Mesendoderm (in vitro differentiated cells): Measurements from ENCODE around the gene GBE1. TPM values are rescaled to one million over a fixed set of nuclear protein-coding genes. Genes with fewer than 3 reads are reported as not detected.

Experiments
- DNase-seq: peaks from one replicate; pipeline ENCODE4 v3.0.0; 2013
- H2AK5ac ChIP-seq: 2 replicates; pipeline ENCODE4 v1.6.1; 2013; ENCODE audit warnings: low read length, inconsistent platforms
- H2BK120ac ChIP-seq: 2 replicates; pipeline ENCODE4 v1.6.1; 2013; ENCODE audit warnings: low read depth, mild to moderate bottlenecking, low read length, moderate library complexity, mixed read lengths
- H2BK15ac ChIP-seq: replicated peaks from 2 replicates; pipeline ENCODE4 v1.6.1; 2013; ENCODE audit warnings: low read depth, mild to moderate bottlenecking, moderate library complexity
- H2BK5ac ChIP-seq: 2 replicates; pipeline ENCODE4 v1.6.1; 2013; ENCODE audit warnings: low read length, inconsistent platforms
- H3K18ac ChIP-seq: 2 replicates; pipeline ENCODE4 v1.6.1; 2013; ENCODE audit warnings: mild to moderate bottlenecking, low read length, mixed read lengths
- H3K23ac ChIP-seq: one replicate; pipeline ENCODE4 v1.6.1; 2013; ENCODE audit warnings: low read length
- H3K27ac ChIP-seq: 2 replicates; pipeline ENCODE4 v1.5.1; 2013; ENCODE audit warnings: low read depth, mild to moderate bottlenecking, inconsistent platforms, low read length, moderate library complexity
- H3K27me3 ChIP-seq: 2 replicates; pipeline ENCODE4 v1.6.1; 2013; ENCODE audit warnings: low read length, control low read depth, mild to moderate bottlenecking, inconsistent platforms; ENCODE audit not compliant: insufficient read depth, poor library complexity
- H3K36me3 ChIP-seq: 2 replicates; pipeline ENCODE4 v1.6.1; 2013; ENCODE audit warnings: low read length, inconsistent platforms; ENCODE audit not compliant: control insufficient read depth, insufficient read depth
- H3K4ac ChIP-seq: one replicate; pipeline ENCODE4 v1.6.1; 2013; ENCODE audit warnings: low read depth, mild to moderate bottlenecking, low read length, moderate library complexity
- H3K4me1 ChIP-seq: 2 replicates; pipeline ENCODE4 v1.6.1; 2013; ENCODE audit warnings: low read depth, low read length, inconsistent platforms; ENCODE audit not compliant: control insufficient read depth
- H3K4me2 ChIP-seq: 2 replicates; pipeline ENCODE4 v1.6.1; 2013; ENCODE audit warnings: low read length
- H3K4me3 ChIP-seq: 2 replicates; pipeline ENCODE4 v1.5.1; 2013; ENCODE audit warnings: mild to moderate bottlenecking, low read length
- H3K56ac ChIP-seq: one replicate; pipeline ENCODE4 v1.6.1; 2013; ENCODE audit warnings: low read length
- H3K79me1 ChIP-seq: 2 replicates; pipeline ENCODE4 v1.6.1; 2013; ENCODE audit warnings: low read length, inconsistent platforms
- H3K79me2 ChIP-seq: 2 replicates; pipeline ENCODE4 v1.6.1; 2013; ENCODE audit warnings: mild to moderate bottlenecking, low read length; ENCODE audit not compliant: control insufficient read depth, insufficient read depth
- H3K9ac ChIP-seq: 2 replicates; pipeline ENCODE4 v1.6.1; 2013; ENCODE audit warnings: low read length, inconsistent platforms
- H4K5ac ChIP-seq: one replicate; pipeline ENCODE4 v1.6.1; 2013; ENCODE audit warnings: low read length
- H4K8ac ChIP-seq: one replicate; pipeline ENCODE4 v1.6.1; 2013; ENCODE audit warnings: low read depth, mild to moderate bottlenecking, control low read depth, low read length, moderate library complexity
- WGBS: extraction: QIAGEN DNeasy Blood & Tissue Kit; methylation state at CpG from one replicate; pipeline ENCODE4 v1.1.7; 2013; ENCODE audit warnings: low lambda C conversion rate, missing lambda C conversion rate; ENCODE audit not compliant: insufficient coverage; ENCODE audit errors: extremely low coverage; 5-methylcytosine and 5-hydroxymethylcytosine counted together
- polyA plus RNA-seq, 2 experiments: library from polyadenylated mRNA; stranded (reverse); fragments of 200-250 nt; gene quantifications; one replicate each; pipeline ENCODE4 v1.2.3, GENCODE V29; 2013

The GBE1 gene
- 4.9 TPM for polyA plus RNA-seq (2013, experiment 1 of 2)
- polyA plus RNA-seq (2013, experiment 2 of 2): 4.7 TPM

GRCh38 chr3:81760924-81761903, at the start of gene GBE1:
Gene GBE1, minus strand, starts transcription at chr3:81761645. Its CDS starts 128 bp downstream, at chr3:81761517.
- H3K4ac ChIP-seq: peak within 1 kb of the TSS; percentile 37
- H4K5ac ChIP-seq: no peak within 1 kb of the TSS
- H3K4me2 ChIP-seq: peak within 1 kb of the TSS; percentile 45
- peaks cover 2% of the 10 kb centered on the region for H3K4me1 ChIP-seq
- no peak within 1 kb of the TSS for H3K23ac ChIP-seq
- peak within 1 kb of the TSS; percentile 76 for H3K4me3 ChIP-seq
- H3K56ac ChIP-seq: peak within 1 kb of the TSS; percentile 99
- H3K36me3 ChIP-seq: no peaks in the 10 kb centered on the region
- no peak within 1 kb of the TSS for H4K8ac ChIP-seq
- no peaks in the 10 kb centered on the region for H3K79me1 ChIP-seq
- H2BK5ac ChIP-seq: peak within 1 kb of the TSS; percentile 77
- no CpG with 5 or more reads among the region's 88 CpGs for WGBS
- no peak within 1 kb of the TSS for H2BK15ac ChIP-seq
- peak within 1 kb of the TSS; percentile 90 for H3K9ac ChIP-seq
- peak within 1 kb of the TSS; percentile 96 for H3K27ac ChIP-seq
- no peaks in the 10 kb centered on the region for H3K79me2 ChIP-seq
- no peak within 1 kb of the TSS for H2AK5ac ChIP-seq
- no peak within 1 kb of the TSS for H2BK120ac ChIP-seq
- no peaks in the 10 kb centered on the region for H3K27me3 ChIP-seq
- peak; percentile 94 for DNase-seq
- peak within 1 kb of the TSS; percentile 45 for H3K18ac ChIP-seq

GRCh38 chr3:81808900-81809299, 47.5 kb upstream of the GBE1 start:
- Histone ChIP-seq H3K23ac (no peak overlapping the region), H2BK15ac (no peak overlapping the region), H3K79me1 (no peaks in the 10 kb centered on the region), H3K4me3 (no peak overlapping the region), H4K8ac (no peak overlapping the region), H3K4me2 (no peak overlapping the region), H2BK120ac (no peak overlapping the region), H3K27ac (no peak overlapping the region), H3K56ac (no peak overlapping the region), H3K79me2 (no peaks in the 10 kb centered on the region), H3K4me1 (no peaks in the 10 kb centered on the region), H2AK5ac (no peak overlapping the region), H3K36me3 (no peaks in the 10 kb centered on the region), H2BK5ac (no peak overlapping the region), H4K5ac (no peak overlapping the region), H3K4ac (no peak overlapping the region), H3K27me3 (no peaks in the 10 kb centered on the region), H3K18ac (no peak overlapping the region), H3K9ac (no peak overlapping the region)
- DNase-seq: no peak
- no CpG with 5 or more reads among the region's 2 CpGs for WGBS

GRCh38 chr3:81799403-81799802, 38.0 kb upstream of the GBE1 start:
- H3K4me2 ChIP-seq: no peak overlapping the region
- no peak overlapping the region for H2BK5ac ChIP-seq
- DNase-seq: no peak
- H3K79me1 ChIP-seq: no peaks in the 10 kb centered on the region
- H3K27me3 ChIP-seq: no peaks in the 10 kb centered on the region
- H4K8ac ChIP-seq: no peak overlapping the region
- no peaks in the 10 kb centered on the region for H3K4me1 ChIP-seq
- no peak overlapping the region for H3K4me3 ChIP-seq
- WGBS: no CpG with 5 or more reads among the region's 4 CpGs
- no peaks in the 10 kb centered on the region for H3K79me2 ChIP-seq
- H3K23ac ChIP-seq: no peak overlapping the region
- H3K4ac ChIP-seq: no peak overlapping the region
- H3K18ac ChIP-seq: no peak overlapping the region
- H2BK15ac ChIP-seq: no peak overlapping the region
- no peak overlapping the region for H3K9ac ChIP-seq
- H3K36me3 ChIP-seq: no peaks in the 10 kb centered on the region
- H3K27ac ChIP-seq: no peak overlapping the region
- no peak overlapping the region for H2AK5ac ChIP-seq
- H3K56ac ChIP-seq: no peak overlapping the region
- H4K5ac ChIP-seq: no peak overlapping the region
- H2BK120ac ChIP-seq: no peak overlapping the region

GRCh38 chr3:81793410-81793809, 32.0 kb upstream of the GBE1 start:
- DNase-seq: no peak
- Histone ChIP-seq H3K56ac (no peak overlapping the region), H3K18ac (no peak overlapping the region), H3K27ac (no peak overlapping the region), H3K9ac (no peak overlapping the region), H2AK5ac (no peak overlapping the region), H4K5ac (no peak overlapping the region), H3K23ac (no peak overlapping the region), H2BK120ac (no peak overlapping the region), H4K8ac (no peak overlapping the region), H3K4me2 (no peak overlapping the region), H3K4ac (no peak overlapping the region), H3K79me2 (no peaks in the 10 kb centered on the region), H2BK5ac (no peak overlapping the region), H3K4me1 (no peaks in the 10 kb centered on the region), H3K36me3 (no peaks in the 10 kb centered on the region), H3K4me3 (no peak overlapping the region), H3K79me1 (no peaks in the 10 kb centered on the region), H2BK15ac (no peak overlapping the region), H3K27me3 (no peaks in the 10 kb centered on the region)

GRCh38 chr3:81790117-81790516, 28.7 kb upstream of the GBE1 start:
- H3K79me2 ChIP-seq: no peaks in the 10 kb centered on the region
- no peak overlapping the region for H3K4ac ChIP-seq
- H2BK5ac ChIP-seq: no peak overlapping the region
- WGBS: no CpG with 5 or more reads among the region's 3 CpGs
- H3K4me3 ChIP-seq: no peak overlapping the region
- H3K27me3 ChIP-seq: no peaks in the 10 kb centered on the region
- no peak overlapping the region for H3K18ac ChIP-seq
- DNase-seq: peak; percentile 13
- H3K9ac ChIP-seq: no peak overlapping the region
- H3K4me1 ChIP-seq: no peaks in the 10 kb centered on the region
- no peak overlapping the region for H3K27ac ChIP-seq
- no peak overlapping the region for H4K8ac ChIP-seq
- H2AK5ac ChIP-seq: no peak overlapping the region
- H3K79me1 ChIP-seq: no peaks in the 10 kb centered on the region
- no peak overlapping the region for H3K23ac ChIP-seq
- no peak overlapping the region for H3K56ac ChIP-seq
- H4K5ac ChIP-seq: no peak overlapping the region
- no peak overlapping the region for H2BK120ac ChIP-seq
- H2BK15ac ChIP-seq: no peak overlapping the region
- no peak overlapping the region for H3K4me2 ChIP-seq
- no peaks in the 10 kb centered on the region for H3K36me3 ChIP-seq
